H9 (cell line): ENCODE measurements around the gene ULK1. TPM values are rescaled to one million over a fixed set of nuclear protein-coding genes. Genes with fewer than 3 reads are reported as not detected.

Experiments used
- DNase-seq: peaks from one replicate; pipeline ENCODE4 v3.0.0-alpha.2; 2017
- H2AFZ ChIP-seq: one replicate; pipeline ENCODE4 v1.6.1; 2013; ENCODE audit warnings: mild to moderate bottlenecking, low read length, control low read depth, moderate library complexity
- H2AK5ac ChIP-seq: 2 replicates; pipeline ENCODE4 v1.6.1; 2013; ENCODE audit warnings: low read length, control low read depth, mixed read lengths; ENCODE audit not compliant: insufficient read length
- H2BK120ac ChIP-seq: one replicate; pipeline ENCODE4 v1.6.1; 2013; ENCODE audit warnings: low read depth, mild to moderate bottlenecking, low read length, control low read depth, inconsistent platforms; ENCODE audit not compliant: poor library complexity, severe bottlenecking
- H2BK12ac ChIP-seq: 2 replicates; pipeline ENCODE4 v1.6.1; 2013; ENCODE audit warnings: low read length, control low read depth, mixed read lengths, low read depth; ENCODE audit not compliant: insufficient read length
- H2BK15ac ChIP-seq: 2 replicates; pipeline ENCODE4 v1.6.1; 2013; ENCODE audit warnings: low read depth, low read length, control low read depth
- H2BK20ac ChIP-seq: one replicate; pipeline ENCODE4 v1.6.1; 2013; ENCODE audit warnings: low read depth, mild to moderate bottlenecking, low read length, control low read depth, inconsistent platforms; ENCODE audit not compliant: poor library complexity, severe bottlenecking
- H2BK5ac ChIP-seq: 2 replicates; pipeline ENCODE4 v1.6.1; 2013; ENCODE audit warnings: low read length, control low read depth, mixed read lengths; ENCODE audit not compliant: insufficient read length
- H3K14ac ChIP-seq: 2 replicates; pipeline ENCODE4 v1.6.1; 2013; ENCODE audit warnings: low read length, control low read depth; ENCODE audit not compliant: insufficient read depth
- H3K18ac ChIP-seq: 2 replicates; pipeline ENCODE4 v1.6.1; 2013; ENCODE audit warnings: low read depth, mild to moderate bottlenecking, mixed read lengths, low read length, control low read depth; ENCODE audit not compliant: insufficient read length
- H3K23ac ChIP-seq: 2 replicates; pipeline ENCODE4 v1.6.1; 2013; ENCODE audit warnings: low read length, control low read depth, mixed read lengths, low read depth; ENCODE audit not compliant: insufficient read length
- H3K23me2 ChIP-seq: 2 replicates; pipeline ENCODE4 v1.6.1; 2013; ENCODE audit warnings: low read depth, mild to moderate bottlenecking, mixed read lengths, low read length, control low read depth; ENCODE audit not compliant: insufficient read length, poor library complexity, severe bottlenecking
- H3K27ac ChIP-seq: 2 replicates; pipeline ENCODE4 v1.5.1; 2013; ENCODE audit warnings: low read length, control low read depth, mixed read lengths, low read depth; ENCODE audit not compliant: insufficient read length
- H3K27me3 ChIP-seq: 2 replicates; pipeline ENCODE4 v1.6.1; 2013; ENCODE audit warnings: low read length, control low read depth, inconsistent platforms; ENCODE audit not compliant: insufficient read depth
- H3K4ac ChIP-seq: 2 replicates; pipeline ENCODE4 v1.6.1; 2013; ENCODE audit warnings: low read depth, mild to moderate bottlenecking, control low read depth, inconsistent platforms, low read length, moderate library complexity
- H3K4me1 ChIP-seq: 2 replicates; pipeline ENCODE4 v1.6.1; 2013; ENCODE audit warnings: low read length, control low read depth, inconsistent platforms; ENCODE audit not compliant: insufficient read depth
- H3K4me2 ChIP-seq: 2 replicates; pipeline ENCODE4 v1.6.1; 2013; ENCODE audit warnings: low read length, control low read depth, mixed read lengths; ENCODE audit not compliant: insufficient read length, insufficient read depth
- H3K56ac ChIP-seq: 2 replicates; pipeline ENCODE4 v1.6.1; 2013; ENCODE audit warnings: low read depth, mild to moderate bottlenecking, mixed read lengths, low read length, control low read depth; ENCODE audit not compliant: insufficient read length
- H3K79me1 ChIP-seq: 2 replicates; pipeline ENCODE4 v1.6.1; 2013; ENCODE audit warnings: low read depth, mild to moderate bottlenecking, moderate library complexity, low read length, control low read depth, inconsistent platforms; ENCODE audit not compliant: insufficient read depth, poor library complexity, severe bottlenecking
- H3K79me2 ChIP-seq: 2 replicates; pipeline ENCODE4 v1.6.1; 2013; ENCODE audit warnings: low read length, control low read depth, inconsistent platforms; ENCODE audit not compliant: insufficient read depth
- H3K9ac ChIP-seq: 2 replicates; pipeline ENCODE4 v1.6.1; 2013; ENCODE audit warnings: low read length, control low read depth, mixed read lengths; ENCODE audit not compliant: insufficient read length; ENCODE audit errors: extremely low read depth
- H3K9me3 ChIP-seq: one replicate; pipeline ENCODE4 v1.6.1; 2013; ENCODE audit warnings: low read depth, low read length, inconsistent platforms; ENCODE audit not compliant: control insufficient read depth
- H3T11ph ChIP-seq: one replicate; pipeline ENCODE4 v1.6.1; 2013; ENCODE audit warnings: mild to moderate bottlenecking, low read length, control low read depth, inconsistent platforms
- H4K20me1 ChIP-seq: one replicate; pipeline ENCODE4 v1.6.1; 2013; ENCODE audit not compliant: control insufficient read depth, insufficient read length, insufficient read depth
- H4K5ac ChIP-seq: 2 replicates; pipeline ENCODE4 v1.6.1; 2013; ENCODE audit warnings: low read depth, mild to moderate bottlenecking, mixed read lengths, low read length, control low read depth; ENCODE audit not compliant: insufficient read length
- H4K8ac ChIP-seq: replicated peaks from 2 replicates; pipeline ENCODE4 v1.6.1; 2013; ENCODE audit warnings: low read length, control low read depth, mixed read lengths, low read depth; ENCODE audit not compliant: insufficient read length
- H4K91ac ChIP-seq: 2 replicates; pipeline ENCODE4 v1.6.1; 2013; ENCODE audit warnings: low read depth, mild to moderate bottlenecking, moderate library complexity, mixed read lengths, low read length, control low read depth; ENCODE audit not compliant: insufficient read length
- H3K27ac Mint-ChIP-seq, 3 experiments: 2 replicates in 2 of 3; 3 replicates in 1 of 3; pipeline ENCODE4 v1.8.0; 2020 to 2021; ENCODE audit warnings: mixed read lengths in 3 of 3, mild to moderate bottlenecking in 1 of 3, moderate library complexity in 1 of 3
- H3K27me3 Mint-ChIP-seq: 2 replicates; pipeline ENCODE4 v1.8.0; 2021; ENCODE audit warnings: low read depth, mild to moderate bottlenecking, moderate library complexity, mixed read lengths
- H3K36me3 Mint-ChIP-seq, 3 experiments: 2 replicates in 2 of 3; 3 replicates in 1 of 3; pipeline ENCODE4 v1.8.0; 2020 to 2021; ENCODE audit warnings: low read depth in 3 of 3, mixed read lengths in 3 of 3; ENCODE audit not compliant: insufficient read depth in 1 of 3
- H3K4me1 Mint-ChIP-seq, 2 experiments: 2 replicates each; pipeline ENCODE4 v1.8.0; 2020; ENCODE audit warnings: mixed read lengths in 2 of 2
- H3K4me3 Mint-ChIP-seq, 2 experiments: 2 replicates in 1 of 2; 3 replicates in 1 of 2; pipeline ENCODE4 v1.8.0; 2020 to 2021; ENCODE audit warnings: mild to moderate bottlenecking in 2 of 2, mixed read lengths in 2 of 2, moderate library complexity in 1 of 2
- H3K9me3 Mint-ChIP-seq, 2 experiments: 2 replicates in 1 of 2; 3 replicates in 1 of 2; pipeline ENCODE4 v1.8.0; 2020; ENCODE audit warnings: mild to moderate bottlenecking in 2 of 2, mixed read lengths in 2 of 2, moderate library complexity in 1 of 2
- CTCF ChIP-seq: fragments of 200-600 bp; sonication (generic); conservative IDR thresholded peaks from 3 replicates; pipeline ENCODE4 v1.8.0; 2021; ENCODE audit warnings: antibody characterized with exemption, mild to moderate bottlenecking
- WGBS: extraction: QIAGEN DNeasy Blood & Tissue Kit; methylation state at CpG from one replicate; pipeline ENCODE4 v1.1.7; 2013; ENCODE audit warnings: missing lambda C conversion rate, low lambda C conversion rate, mixed read lengths; ENCODE audit not compliant: insufficient read length; ENCODE audit errors: extremely low coverage; 5-methylcytosine and 5-hydroxymethylcytosine counted together
- total RNA-seq: library from RNA; stranded (reverse); gene quantifications from 2 replicates; pipeline ENCODE4 v1.2.1, GENCODE V29; 2021

ULK1 gene
- total RNA-seq, 1 experiment from 2014 or later: 57.2 TPM

GRCh38 chr12:131865180-131865875 is 29.1 kb upstream of the ULK1 start:
- DNase-seq: no peak
- no peak overlapping the region for H3K27ac Mint-ChIP-seq

More at GRCh38 chr12:131865180-131865875, 29.1 kb upstream of the ULK1 start:
- Histone ChIP-seq H3K56ac (no peak overlapping the region), H2AK5ac (no peak overlapping the region), H3K23me2 (no peaks in the 10 kb centered on the region), H2BK5ac (no peak overlapping the region), H4K91ac (no peak overlapping the region), H3K79me2 (no peaks in the 10 kb centered on the region), H3K14ac (no peak overlapping the region), H3K23ac (no peak overlapping the region), H3K4ac (no peak overlapping the region), H2BK20ac (no peak overlapping the region), H2AFZ (no peak overlapping the region), H4K5ac (no peak overlapping the region), H3K4me2 (no peak overlapping the region), H3K79me1 (no peaks in the 10 kb centered on the region), H4K8ac (no peak overlapping the region), H3K4me1 (peaks cover 4% of the 10 kb centered on the region; the same call in 1 of the 2 replicates), H2BK15ac (no peak overlapping the region), H3K9me3 (no peaks in the 10 kb centered on the region), H3K9ac (no peak overlapping the region), H2BK120ac (no peak overlapping the region), H3K27ac (no peak overlapping the region), H4K20me1 (no peaks in the 10 kb centered on the region), H2BK12ac (no peak overlapping the region), H3K27me3 (no peaks in the 10 kb centered on the region), H3K18ac (no peak overlapping the region), H3T11ph (no peak overlapping the region)
- WGBS: no CpG with 5 or more reads among the region's 20 CpGs
- Mint-ChIP-seq H3K4me1 (peaks cover 23 to 36% of the 10 kb centered on the region in 2 experiments), H3K27me3 (peaks cover 3% of the 10 kb centered on the region), H3K9me3 (no peaks in the 10 kb centered on the region), H3K36me3 (peaks cover 0 to 2% (median 0%) of the 10 kb centered on the region in 3 experiments; a peak in 2 of 7 replicates), H3K4me3 (no peak overlapping the region; a peak in 2 of 5 replicates)
- no peak for TF ChIP-seq CTCF
